Body of pancreas (tissue), 4 donors: Measurements from ENCODE around the gene HDHD5.

Experiments
- CTCF ChIP-seq, 7 experiments: fragments of 450-650 bp in 4 of 7; fragments of 200-600 bp in 3 of 7; sonication (generic) in 3 of 7; IDR thresholded peaks; one replicate each; pipeline ENCODE4 v1.5.1; 2016 to 2019; ENCODE audit warnings: antibody characterized with exemption in 7 of 7
- POLR2A ChIP-seq, 3 donors: fragments of 450-650 bp; IDR thresholded peaks; one replicate each; pipeline ENCODE4 v1.6.1; 2016; ENCODE audit warnings: antibody characterized with exemption in 3 of 3, mild to moderate bottlenecking in 2 of 3

DNA sequence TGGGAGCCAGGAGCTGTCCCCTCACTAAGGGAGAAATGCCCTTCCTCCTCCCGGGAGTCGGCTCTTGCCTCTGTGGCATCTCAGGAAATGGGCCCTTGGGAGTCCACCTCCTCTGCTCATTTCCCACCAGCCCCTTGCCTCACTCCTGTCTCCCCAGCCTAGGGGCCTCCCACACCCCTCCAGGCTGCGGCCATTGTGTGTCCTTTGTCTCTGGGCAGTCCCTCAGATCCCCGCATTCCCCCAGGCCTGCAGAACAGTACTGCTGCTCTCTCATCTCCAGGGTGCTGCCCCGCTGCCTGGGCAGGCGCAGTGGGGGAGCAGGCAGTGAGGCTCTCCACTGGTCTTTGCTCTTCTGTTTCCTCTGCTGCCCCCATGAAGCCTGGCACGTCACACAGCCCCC, 35.1 kb upstream of the HDHD5 start:
- no peak for TF ChIP-seq CTCF (IDR thresholded peaks at IDR 0.05)
- no peak for TF ChIP-seq POLR2A (IDR thresholded peaks at IDR 0.05)
